Esophagus squamous epithelium (tissue), 5 donors: ENCODE measurements around the gene SIDT2. TPM values are rescaled to one million over a fixed set of nuclear protein-coding genes. Genes with fewer than 3 reads are reported as not detected.
A peak's percentile ranks its signal among the peaks of the same experiment; 100 is the strongest.

ENCODE experiments used
- DNase-seq: peaks from one replicate; lab custom pipeline; 2025; lab: John Stamatoyannopoulos, UW
- H3K27ac ChIP-seq, 4 donors: fragments of 200-600 bp; sonication (generic); one replicate each; pipeline ENCODE4 v1.5.1; 2016 to 2019; ENCODE audit warnings: mild to moderate bottlenecking in 1 of 4
- H3K27me3 ChIP-seq, 4 donors: fragments of 200-600 bp; sonication (generic); 1 replicate in 3 of 4; 2 replicates in 1 of 4; pipeline versions ENCODE4 v1.5.1 to v1.6.0; 2017 to 2021; ENCODE audit warnings: antibody characterized with exemption in 1 of 4
- H3K36me3 ChIP-seq, 3 donors: fragments of 200-600 bp; sonication (generic); one replicate each; pipeline ENCODE4 v1.5.1; 2016 to 2019
- H3K4me1 ChIP-seq, 3 donors: fragments of 200-600 bp; sonication (generic); one replicate each; pipeline ENCODE4 v1.5.1; 2017 to 2019
- H3K4me3 ChIP-seq, 4 donors: fragments of 200-600 bp; sonication (generic); 1 replicate in 3 of 4; 2 replicates in 1 of 4; pipeline ENCODE4 v1.5.1; 2016 to 2019; ENCODE audit warnings: mild to moderate bottlenecking in 2 of 4, moderate library complexity in 1 of 4
- H3K9me3 ChIP-seq, 3 donors: fragments of 200-600 bp; sonication (generic); one replicate each; pipeline ENCODE4 v1.5.1; 2016 to 2019
- POLR2A ChIP-seq, 4 donors: fragments of 450-650 bp; IDR thresholded peaks; one replicate each; pipeline ENCODE4 v1.6.1; 2017; ENCODE audit warnings: antibody characterized with exemption in 4 of 4, mild to moderate bottlenecking in 4 of 4, moderate library complexity in 3 of 4
- WGBS, 2 donors: methylation state at CpG; one replicate each; pipeline ENCODE4 v1.1.5; 2018; 5-methylcytosine and 5-hydroxymethylcytosine counted together
- intact Hi-C: fragments of 100-400 bp; cut with DNase I; formaldehyde crosslinking; loops from one replicate; pipeline ENCODE4 v1.15.0; 2022
- total RNA-seq, 4 donors: library from RNA; depleted of rRNA; stranded (reverse); fragments of >200 nt; gene quantifications; one replicate each; pipeline ENCODE4 v1.1.0, GENCODE V29; 2016
- TF ChIP-seq, protein P1 (sequence below), 6 experiments: fragments of 450-650 bp in 4 of 6; fragments of 200-600 bp in 2 of 6; sonication (generic) in 2 of 6; IDR thresholded peaks; one replicate each; pipeline ENCODE4 v1.5.1; 2016 to 2019; ENCODE audit warnings: antibody characterized with exemption in 6 of 6, mild to moderate bottlenecking in 4 of 6, moderate library complexity in 4 of 6
- donor health status: DM: yes; HTN: yes; CAD: no.

Gene SIDT2
- total RNA-seq, 4 donors from 2014 or later = 6.9 to 20.0 (median 9.4) TPM

DNA sequence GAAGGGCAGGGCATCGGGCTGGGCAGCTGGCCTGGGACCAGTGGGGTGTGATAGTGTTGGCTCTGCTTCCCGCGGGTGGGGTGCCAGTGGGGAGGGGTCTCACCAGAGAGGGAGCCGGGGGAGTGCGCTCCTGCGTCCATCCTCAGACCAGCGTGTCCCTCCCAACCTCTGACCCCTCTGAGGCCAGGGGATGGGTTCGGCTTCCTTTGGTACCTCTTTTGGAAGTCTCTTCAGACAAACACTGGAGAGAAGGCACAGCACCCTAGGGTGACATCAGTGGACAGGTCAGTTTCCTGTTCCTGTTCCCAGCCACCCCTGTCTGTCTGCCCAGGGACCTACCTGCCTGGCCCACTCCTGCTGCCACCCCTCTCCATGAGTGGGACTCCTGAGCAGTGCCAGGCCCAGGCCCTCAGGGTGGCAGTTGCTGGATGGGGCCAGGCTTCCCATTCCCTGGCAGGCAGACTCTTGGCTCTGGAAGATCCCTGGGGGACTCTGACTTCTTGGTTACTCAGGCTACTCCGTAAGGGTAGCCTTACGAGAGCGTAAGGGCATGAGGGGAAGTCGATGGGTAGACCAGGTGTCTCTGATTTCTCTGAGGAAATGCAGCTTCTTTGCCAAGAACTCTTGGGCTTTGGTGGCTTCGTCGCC is 23.2 kb downstream of the SIDT2 start:
- intact Hi-C loops = no loop called here
- no peaks in the 10 kb centered on the region for H3K27me3 ChIP-seq
- DNase-seq = no peak
- no peaks in the 10 kb centered on the region for H3K9me3 ChIP-seq
- TF ChIP-seq, protein P1, sequence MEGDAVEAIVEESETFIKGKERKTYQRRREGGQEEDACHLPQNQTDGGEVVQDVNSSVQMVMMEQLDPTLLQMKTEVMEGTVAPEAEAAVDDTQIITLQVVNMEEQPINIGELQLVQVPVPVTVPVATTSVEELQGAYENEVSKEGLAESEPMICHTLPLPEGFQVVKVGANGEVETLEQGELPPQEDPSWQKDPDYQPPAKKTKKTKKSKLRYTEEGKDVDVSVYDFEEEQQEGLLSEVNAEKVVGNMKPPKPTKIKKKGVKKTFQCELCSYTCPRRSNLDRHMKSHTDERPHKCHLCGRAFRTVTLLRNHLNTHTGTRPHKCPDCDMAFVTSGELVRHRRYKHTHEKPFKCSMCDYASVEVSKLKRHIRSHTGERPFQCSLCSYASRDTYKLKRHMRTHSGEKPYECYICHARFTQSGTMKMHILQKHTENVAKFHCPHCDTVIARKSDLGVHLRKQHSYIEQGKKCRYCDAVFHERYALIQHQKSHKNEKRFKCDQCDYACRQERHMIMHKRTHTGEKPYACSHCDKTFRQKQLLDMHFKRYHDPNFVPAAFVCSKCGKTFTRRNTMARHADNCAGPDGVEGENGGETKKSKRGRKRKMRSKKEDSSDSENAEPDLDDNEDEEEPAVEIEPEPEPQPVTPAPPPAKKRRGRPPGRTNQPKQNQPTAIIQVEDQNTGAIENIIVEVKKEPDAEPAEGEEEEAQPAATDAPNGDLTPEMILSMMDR (IDR thresholded peaks at IDR 0.05) = no peak
- TF ChIP-seq POLR2A (IDR thresholded peaks at IDR 0.05) = no peak
- WGBS, 2 donors = 75 to 86% methylated on average over 5 to 6 of the region's 14 CpGs
- H3K4me3 ChIP-seq = peak overlapping the region; percentile 27 to 66 (median 51)
- peak overlapping the region; percentile 72 to 93 (median 88) for H3K27ac ChIP-seq
- H3K4me1 ChIP-seq = peaks cover 12 to 55% (median 14%) of the 10 kb centered on the region in 3 donors
- H3K36me3 ChIP-seq = peaks cover 0 to 30% (median 17%) of the 10 kb centered on the region in 3 donors

DNA sequence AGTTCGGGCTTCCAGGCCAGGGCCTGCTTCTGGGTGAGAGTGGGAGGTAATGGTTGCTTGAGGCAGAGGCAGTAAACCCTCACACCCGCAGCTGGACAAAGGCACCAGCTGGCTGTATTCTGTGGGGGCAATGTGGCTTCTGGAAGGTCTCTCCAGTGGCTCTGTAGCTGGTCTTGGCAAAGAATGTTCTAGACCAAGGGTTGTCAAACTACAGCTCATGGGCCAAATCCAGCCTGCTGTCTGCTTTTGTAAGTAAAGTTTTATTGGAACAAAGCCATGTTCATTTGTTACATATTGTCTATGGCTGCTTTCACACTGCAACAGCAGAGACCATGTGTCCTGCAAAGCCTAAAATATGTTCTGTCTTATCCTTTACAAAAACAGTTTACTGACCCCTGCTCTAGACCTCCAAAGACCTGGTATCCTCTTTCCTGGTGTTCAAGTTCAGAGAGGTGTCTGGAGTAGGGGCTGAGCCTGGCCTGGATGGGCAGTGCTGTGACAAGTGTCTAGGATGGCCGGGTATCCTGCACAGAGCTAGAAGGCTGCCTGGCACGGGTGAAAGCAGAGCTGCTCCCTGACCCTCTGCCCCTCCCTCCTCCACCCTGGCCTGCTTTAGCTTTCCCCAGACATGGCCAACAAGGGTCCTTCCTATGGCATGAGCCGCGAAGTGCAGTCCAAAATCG is 24.0 kb downstream of the SIDT2 start:
- intact Hi-C loops = no loop called here
- DNase-seq = no peak
- no peaks in the 10 kb centered on the region for H3K9me3 ChIP-seq
- H3K36me3 ChIP-seq = peaks cover 0 to 30% (median 17%) of the 10 kb centered on the region in 3 donors
- TF ChIP-seq POLR2A (IDR thresholded peaks at IDR 0.05) = no peak
- TF ChIP-seq, protein P1 (IDR thresholded peaks at IDR 0.05) = no peak
- WGBS, 2 donors = 73 to 83% methylated on average over 3 to 4 of the region's 7 CpGs
- peak overlapping the region; percentile 27 to 66 (median 51) for H3K4me3 ChIP-seq
- peaks cover 9 to 48% (median 12%) of the 10 kb centered on the region in 3 donors for H3K4me1 ChIP-seq
- H3K27me3 ChIP-seq = no peaks in the 10 kb centered on the region
- H3K27ac ChIP-seq = peak overlapping the region; percentile 72 to 93 (median 88)

DNA sequence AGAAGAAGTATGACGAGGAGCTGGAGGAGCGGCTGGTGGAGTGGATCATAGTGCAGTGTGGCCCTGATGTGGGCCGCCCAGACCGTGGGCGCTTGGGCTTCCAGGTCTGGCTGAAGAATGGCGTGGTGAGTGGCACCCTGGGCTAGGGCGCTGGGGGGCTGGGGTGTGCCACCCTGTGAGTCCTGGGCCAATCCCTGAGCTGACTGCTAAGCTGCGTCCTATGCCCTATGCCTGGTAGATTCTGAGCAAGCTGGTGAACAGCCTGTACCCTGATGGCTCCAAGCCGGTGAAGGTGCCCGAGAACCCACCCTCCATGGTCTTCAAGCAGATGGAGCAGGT is 24.5 kb downstream of the SIDT2 start:
- H3K4me3 ChIP-seq = peak overlapping the region; percentile 27 to 66 (median 51)
- H3K4me1 ChIP-seq = peaks cover 4 to 43% (median 8%) of the 10 kb centered on the region in 3 donors
- no peaks in the 10 kb centered on the region for H3K9me3 ChIP-seq
- peaks cover 0 to 30% (median 17%) of the 10 kb centered on the region in 3 donors for H3K36me3 ChIP-seq
- intact Hi-C loops = no loop called here
- no peak for DNase-seq
- 80 to 90% methylated on average over 1 to 2 of the region's 10 CpGs for WGBS, 2 donors
- no peaks in the 10 kb centered on the region for H3K27me3 ChIP-seq
- TF ChIP-seq POLR2A (IDR thresholded peaks at IDR 0.05) = no peak
- TF ChIP-seq, protein P1 (IDR thresholded peaks at IDR 0.05) = no peak
- peak overlapping the region; percentile 72 to 93 (median 88) for H3K27ac ChIP-seq

DNA sequence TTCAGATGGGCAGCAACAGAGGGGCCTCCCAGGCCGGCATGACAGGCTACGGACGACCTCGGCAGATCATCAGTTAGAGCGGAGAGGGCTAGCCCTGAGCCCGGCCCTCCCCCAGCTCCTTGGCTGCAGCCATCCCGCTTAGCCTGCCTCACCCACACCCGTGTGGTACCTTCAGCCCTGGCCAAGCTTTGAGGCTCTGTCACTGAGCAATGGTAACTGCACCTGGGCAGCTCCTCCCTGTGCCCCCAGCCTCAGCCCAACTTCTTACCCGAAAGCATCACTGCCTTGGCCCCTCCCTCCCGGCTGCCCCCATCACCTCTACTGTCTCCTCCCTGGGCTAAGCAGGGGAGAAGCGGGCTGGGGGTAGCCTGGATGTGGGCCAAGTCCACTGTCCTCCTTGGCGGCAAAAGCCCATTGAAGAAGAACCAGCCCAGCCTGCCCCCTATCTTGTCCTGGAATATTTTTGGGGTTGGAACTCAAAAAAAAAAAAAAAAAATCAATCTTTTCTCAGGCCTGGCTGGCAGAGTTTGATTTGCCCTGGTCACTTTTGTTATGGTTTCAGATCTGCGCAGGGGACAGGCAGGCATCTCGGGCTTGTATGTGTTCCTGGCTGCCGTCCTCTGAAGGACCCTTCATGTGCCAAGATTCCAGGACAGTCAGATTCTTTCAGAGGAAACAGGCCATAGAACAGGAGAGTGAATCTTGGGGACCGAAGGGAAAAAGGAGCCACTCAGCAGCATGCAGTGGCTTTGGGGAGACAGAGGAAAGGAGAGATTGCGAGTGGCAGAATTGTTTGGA is 25.9 kb downstream of the SIDT2 start:
- no peaks in the 10 kb centered on the region for H3K27me3 ChIP-seq
- intact Hi-C loops = loop anchor here (5.0 kb wide), 1 partner anchor 72 kb away; no protein-coding TSS in a partner anchor
- peaks cover 0 to 33% (median 17%) of the 10 kb centered on the region in 3 donors for H3K36me3 ChIP-seq
- DNase-seq = no peak
- no peak for TF ChIP-seq POLR2A (IDR thresholded peaks at IDR 0.05)
- TF ChIP-seq, protein P1 (IDR thresholded peaks at IDR 0.05) = no peak
- H3K4me1 ChIP-seq = peaks cover 0 to 28% (median 0%) of the 10 kb centered on the region in 3 donors
- peak overlapping the region in 3 of 4 donors; percentile 50 to 66 (median 52) for H3K4me3 ChIP-seq
- WGBS, 2 donors = 70 to 80% methylated on average over 7 to 16 of the region's 17 CpGs
- peak overlapping the region; percentile 34 to 93 (median 88) for H3K27ac ChIP-seq
- no peaks in the 10 kb centered on the region for H3K9me3 ChIP-seq
